DLD1 (cell line): ENCODE data around the gene GSPT1.

Experiments used
- in situ Hi-C: cut with HindIII; loops from 2 replicates; pipeline ENCODE4 v1.10.0; 2017; ENCODE audit warnings: low sequenced_read_pairs

Gene GSPT1

DNA sequence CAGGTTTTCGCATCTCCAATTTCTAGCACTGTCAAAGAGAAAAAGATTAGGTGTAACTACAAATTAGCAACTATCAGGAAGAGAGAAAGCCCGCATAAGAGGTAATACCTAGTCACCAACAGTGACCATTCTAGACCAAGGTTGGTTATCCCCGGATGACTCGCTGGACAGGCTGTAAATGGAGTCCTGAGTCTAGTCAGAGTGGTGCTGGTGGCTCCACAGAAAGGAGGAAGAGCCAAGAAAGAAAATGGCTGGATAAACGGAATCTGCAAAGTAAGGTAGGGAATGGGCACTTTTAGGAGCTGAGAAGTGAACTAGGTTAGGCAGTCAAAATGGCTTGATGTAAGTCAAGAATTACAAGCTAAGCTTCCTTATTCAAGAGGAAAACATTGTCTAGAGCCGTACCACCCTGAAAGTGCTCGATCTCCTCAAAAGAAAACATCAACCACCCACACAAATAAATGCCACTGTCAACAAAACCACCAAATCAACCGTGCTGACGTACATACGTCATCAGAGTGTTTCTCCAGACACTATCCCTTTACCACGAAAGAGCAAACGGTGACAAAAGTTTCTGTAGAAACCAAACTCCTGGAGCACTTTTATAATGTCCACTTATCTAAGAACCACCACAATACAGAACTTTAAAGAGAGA is 2.2 kb downstream of the GSPT1 start:
- in situ Hi-C loops, result no loop called here

- in situ Hi-C loops, result no loop called here
These were observed 5.9 kb downstream of the GSPT1 start for GRCh38 chr16:11909653-11910545.

DNA sequence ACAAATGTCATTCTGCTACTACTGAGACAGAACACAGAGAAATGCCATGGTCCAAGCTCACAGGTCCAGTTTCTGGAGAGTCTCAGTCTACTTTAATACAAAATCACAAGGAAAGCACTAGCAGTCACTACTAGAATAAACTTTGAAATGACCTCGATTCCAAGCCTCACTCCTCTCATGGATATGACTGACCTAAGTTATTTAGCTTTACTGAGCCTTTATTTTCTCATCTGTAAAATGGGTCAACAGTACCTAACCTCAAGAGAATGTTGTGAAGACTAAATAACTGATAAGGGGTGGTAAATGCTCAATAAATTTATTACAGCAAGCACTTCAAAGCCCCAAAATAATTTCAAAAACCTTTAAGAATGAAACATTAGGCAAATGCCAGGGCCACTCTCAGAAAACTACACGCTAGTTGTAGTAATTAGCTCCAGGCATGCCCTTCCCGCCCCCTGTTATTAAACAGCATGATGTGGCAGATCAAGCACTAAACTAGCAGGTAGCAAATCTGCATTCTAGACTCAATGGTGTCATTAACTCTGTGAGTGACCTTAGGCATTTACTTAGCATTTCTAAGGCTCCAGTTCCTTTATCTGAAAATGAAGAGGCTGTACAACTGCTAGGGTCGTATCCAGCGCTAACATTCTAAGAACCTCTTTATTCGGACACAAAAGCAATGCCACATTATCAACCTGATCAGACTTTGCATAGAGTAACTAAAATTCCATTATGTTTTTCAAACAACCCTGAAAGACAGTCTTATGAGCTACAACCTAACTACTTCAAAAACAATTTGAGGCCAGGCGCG is 8.4 kb downstream of the GSPT1 start:
- in situ Hi-C loops, result no loop called here

DNA sequence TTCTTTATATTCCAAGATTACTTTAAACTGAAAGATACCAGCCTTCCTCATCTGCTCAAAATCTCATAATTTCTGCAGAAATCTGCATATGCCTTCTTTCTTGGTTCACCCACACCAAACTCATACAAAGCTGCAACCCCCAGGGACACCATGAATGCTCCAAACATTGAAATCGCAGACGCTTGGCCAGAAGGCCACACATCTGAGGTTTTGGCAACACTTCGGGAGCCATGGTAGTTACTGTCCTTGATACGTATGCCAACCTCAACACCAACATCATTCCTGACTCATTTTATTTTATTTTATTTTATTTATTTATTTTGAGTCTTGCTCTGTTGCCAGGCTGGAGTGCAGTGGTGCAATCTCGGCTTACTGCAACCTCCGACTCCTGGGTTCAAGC is 11.8 kb downstream of the GSPT1 start:
- in situ Hi-C loops, result no loop called here

DNA sequence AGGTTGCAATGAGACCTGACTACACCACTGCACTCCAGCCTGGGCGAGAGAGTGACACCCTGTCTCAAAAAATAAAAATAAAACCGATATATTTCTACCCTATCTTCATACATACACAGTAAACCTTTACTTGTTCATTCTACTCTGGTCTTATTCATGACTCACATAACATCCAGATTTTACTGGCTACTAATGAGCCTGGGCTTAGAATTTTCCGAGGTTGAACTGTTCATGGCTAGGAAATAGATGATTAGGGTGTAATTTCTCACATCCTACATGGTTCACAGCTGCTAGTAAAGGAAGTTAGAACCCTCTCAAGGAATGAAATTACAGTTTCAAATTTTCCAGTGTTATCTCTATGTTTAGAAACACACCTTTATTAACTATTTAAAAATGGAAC is 14.7 kb downstream of the GSPT1 start:
- in situ Hi-C loops, result no loop called here

- in situ Hi-C loops, result no loop called here
These were observed 19.1 kb downstream of the GSPT1 start for GRCh38 chr16:11896486-11897176.

- in situ Hi-C loops, result no loop called here
These were observed 22.2 kb downstream of the GSPT1 start for GRCh38 chr16:11893571-11893970.

- in situ Hi-C loops, result no loop called here
These were observed 23.0 kb downstream of the GSPT1 start for GRCh38 chr16:11892761-11893160.

- in situ Hi-C loops, result no loop called here
These were observed 25.4 kb downstream of the GSPT1 start for GRCh38 chr16:11890231-11890965.

GRCh38 chr16:11886881-11887280 is 28.9 kb downstream of the GSPT1 start:
- in situ Hi-C loops, result no loop called here

GRCh38 chr16:11884035-11884434 is 31.7 kb downstream of the GSPT1 start:
- in situ Hi-C loops, result no loop called here

GRCh38 chr16:11880007-11880406 is 35.7 kb downstream of the GSPT1 start:
- in situ Hi-C loops, result no loop called here

DNA sequence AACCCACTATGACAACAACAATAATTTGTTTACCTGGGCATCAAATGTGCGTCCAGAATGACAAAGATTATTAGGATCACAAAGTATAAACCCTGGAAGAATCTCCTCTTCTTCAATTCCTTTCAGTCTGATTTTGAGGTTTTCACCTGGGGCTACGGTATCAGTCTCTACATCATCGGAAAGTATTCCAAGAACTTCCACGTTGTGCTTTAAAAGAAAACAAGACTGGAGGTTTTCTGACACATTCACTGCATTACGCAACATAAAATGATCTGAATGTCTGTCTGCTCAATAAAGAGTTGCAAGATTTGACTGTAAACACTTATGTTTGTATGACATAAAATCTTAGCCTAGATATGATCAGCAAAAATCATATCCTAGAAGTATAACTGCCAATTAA is 38.4 kb downstream of the GSPT1 start:
- in situ Hi-C loops, result no loop called here

GRCh38 chr16:11876306-11876705 is 39.5 kb downstream of the GSPT1 start:
- in situ Hi-C loops, result no loop called here

- in situ Hi-C loops, result no loop called here
These were observed 40.0 kb downstream of the GSPT1 start for GRCh38 chr16:11875721-11876120.

GRCh38 chr16:11871193-11871592 is 44.6 kb downstream of the GSPT1 start:
- in situ Hi-C loops, result no loop called here

DNA sequence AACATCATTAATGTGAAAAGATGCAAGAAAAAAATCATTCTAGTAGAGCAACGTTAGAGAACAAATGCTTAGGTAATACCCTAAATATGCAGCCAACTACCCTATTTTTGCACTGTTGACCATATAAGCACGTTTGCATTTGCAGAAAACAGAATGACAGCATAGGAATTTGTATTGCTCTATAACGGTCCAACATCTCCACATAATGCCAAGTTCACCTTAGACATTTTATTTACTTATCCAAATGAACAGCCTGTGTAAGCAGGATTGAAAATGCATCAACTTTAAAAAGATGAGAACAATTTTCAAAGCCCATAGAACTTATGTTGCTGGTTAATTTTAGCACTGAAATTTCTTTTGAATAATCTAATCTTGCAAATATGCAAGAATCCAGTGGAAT is 45.4 kb downstream of the GSPT1 start:
- in situ Hi-C loops, result no loop called here

DNA sequence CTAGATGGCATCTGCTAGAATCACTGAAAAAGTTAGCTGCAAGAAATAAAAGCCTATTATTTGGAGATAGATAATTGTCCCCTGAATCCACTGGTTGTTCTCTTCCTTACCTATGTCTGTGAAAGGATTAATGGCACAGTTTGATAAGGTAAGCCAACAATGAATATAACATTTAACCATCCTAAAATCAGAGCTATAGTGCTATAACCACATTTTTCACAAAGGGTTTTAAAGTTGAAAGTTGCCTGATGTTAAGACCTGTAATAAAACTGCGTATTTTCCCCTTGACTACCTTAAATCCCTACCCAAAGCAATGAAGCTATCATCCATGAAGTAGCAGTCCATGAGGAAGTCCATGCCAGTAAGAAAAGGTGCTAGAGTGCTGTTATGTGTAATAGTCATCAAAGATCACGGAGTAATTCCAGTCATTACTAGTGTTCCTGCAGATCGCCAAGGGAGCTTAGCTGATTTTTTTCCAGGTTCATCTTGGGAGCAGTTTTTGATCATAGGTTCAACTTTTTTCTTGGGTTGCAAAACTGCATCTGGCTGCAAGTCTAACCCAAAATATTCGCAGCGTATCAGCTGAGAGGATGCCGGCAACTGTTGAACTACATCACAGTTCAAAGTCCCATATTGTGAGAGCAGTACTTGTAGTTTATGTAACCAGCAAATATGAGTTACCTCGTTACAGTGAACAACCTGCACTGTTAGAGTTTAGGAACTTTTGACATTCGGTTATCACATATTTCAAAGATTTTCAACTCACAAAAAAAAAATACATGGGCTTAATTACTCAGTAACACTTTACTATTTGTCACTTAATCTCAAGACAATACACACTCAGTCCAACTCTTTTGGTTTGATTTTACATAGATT is 46.2 kb downstream of the GSPT1 start:
- in situ Hi-C loops, result no loop called here

- in situ Hi-C loops, result no loop called here
These were observed 47.3 kb downstream of the GSPT1 start for GRCh38 chr16:11868412-11868980.
